HEK293 (cell line): ENCODE data around the gene MRGPRG.

Source experiments
- CTCF ChIA-PET: fragments of 350-600 bp; formaldehyde crosslinking; extraction: SDS; loops from one replicate; lab custom pipeline; 2021; ENCODE audit warnings: antibody characterized with exemption; lab: Yijun Ruan, JAX
- POLR2A ChIA-PET: fragments of 300-600 bp; formaldehyde crosslinking; extraction: SDS; loops from one replicate; lab custom pipeline; 2020; ENCODE audit warnings: antibody characterized with exemption, inconsistent platforms; lab: Yijun Ruan, JAX
- H3K27ac ChIP-seq: fragments of 200-500 bp; sonication (Bioruptor generic); 2 replicates; pipeline ENCODE4 v1.5.1; 2014; ENCODE audit warnings: low read depth, low read length, control low read depth, inconsistent platforms; ENCODE audit errors: extremely low read depth
- H3K36me3 ChIP-seq, 2 experiments: fragments of 200-500 bp in 1 of 2; sonication (Bioruptor generic) in 1 of 2; 1 replicate in 1 of 2; 2 replicates in 1 of 2; pipeline ENCODE4 v1.5.1; 2014 to 2017; ENCODE audit warnings: inconsistent platforms in 2 of 2, low read length in 2 of 2; ENCODE audit not compliant: control insufficient read depth in 2 of 2, insufficient read depth in 1 of 2
- H3K4me1 ChIP-seq: fragments of 200-500 bp; sonication (Bioruptor generic); 2 replicates; pipeline ENCODE4 v1.5.1; 2014; ENCODE audit warnings: mild to moderate bottlenecking, low read length, inconsistent platforms; ENCODE audit not compliant: control insufficient read depth, insufficient read depth
- H3K4me3 ChIP-seq: 2 replicates; pipeline ENCODE4 v1.5.1; 2011; ENCODE audit warnings: low read depth, mild to moderate bottlenecking, control low read depth, low read length, moderate library complexity
- H3K9me3 ChIP-seq: fragments of 200-500 bp; sonication (Bioruptor generic); 2 replicates; pipeline ENCODE4 v1.5.1; 2014; ENCODE audit warnings: low read depth, low read length, inconsistent platforms; ENCODE audit not compliant: control insufficient read depth, insufficient read depth
- EGR2 ChIP-seq: fragments of 450-650 bp; formaldehyde crosslinking; IDR thresholded peaks from 2 replicates; pipeline ENCODE4 v1.5.1; 2016; ENCODE audit warnings: low read depth, missing biosample characterization, missing genetic modification characterization
- GLIS1 ChIP-seq: fragments of 450-650 bp; formaldehyde crosslinking; IDR thresholded peaks from 2 replicates; pipeline ENCODE4 v1.5.1; 2016; ENCODE audit warnings: missing biosample characterization, missing genetic modification characterization
- HOXA7 ChIP-seq: sonication (generic); formaldehyde crosslinking; IDR thresholded peaks from 2 replicates; pipeline ENCODE4 v1.8.1; 2022; ENCODE audit warnings: missing genetic modification reagents, borderline replicate concordance
- RBAK ChIP-seq: fragments of 450-650 bp; formaldehyde crosslinking; IDR thresholded peaks from 2 replicates; pipeline ENCODE4 v1.5.1; 2016; ENCODE audit warnings: missing biosample characterization, missing genetic modification characterization
- ZBTB1 ChIP-seq: fragments of 450-650 bp; formaldehyde crosslinking; IDR thresholded peaks from 2 replicates; pipeline ENCODE4 v1.5.1; 2016; ENCODE audit warnings: missing biosample characterization, missing genetic modification characterization
- ZBTB17 ChIP-seq: fragments of 450-650 bp; formaldehyde crosslinking; IDR thresholded peaks from 2 replicates; pipeline ENCODE4 v1.5.1; 2016; ENCODE audit warnings: missing biosample characterization, missing genetic modification characterization
- ZFHX2 ChIP-seq: fragments of 450-650 bp; formaldehyde crosslinking; conservative IDR thresholded peaks from 2 replicates; pipeline ENCODE4 v1.5.1; 2016; ENCODE audit warnings: missing biosample characterization, missing genetic modification characterization
- ZNF184 ChIP-seq: fragments of 450-650 bp; IDR thresholded peaks from 2 replicates; pipeline ENCODE4 v1.5.1; 2018; ENCODE audit warnings: missing biosample characterization, mild to moderate bottlenecking, missing genetic modification characterization
- ZNF2 ChIP-seq: fragments of 450-650 bp; formaldehyde crosslinking; IDR thresholded peaks from 2 replicates; pipeline ENCODE4 v1.5.1; 2016; ENCODE audit warnings: missing biosample characterization, missing genetic modification characterization
- ZNF202 ChIP-seq: fragments of 450-650 bp; formaldehyde crosslinking; IDR thresholded peaks from 2 replicates; pipeline ENCODE4 v1.5.1; 2016; ENCODE audit warnings: missing biosample characterization, missing genetic modification characterization, borderline replicate concordance
- ZNF223 ChIP-seq: fragments of 450-650 bp; formaldehyde crosslinking; IDR thresholded peaks from 2 replicates; pipeline ENCODE4 v1.5.1; 2016; ENCODE audit warnings: missing biosample characterization, missing genetic modification characterization
- ZNF302 ChIP-seq: fragments of 450-650 bp; formaldehyde crosslinking; IDR thresholded peaks from 2 replicates; pipeline ENCODE4 v1.5.1; 2016; ENCODE audit warnings: missing biosample characterization, missing genetic modification characterization, low read depth
- ZNF335 ChIP-seq: fragments of 450-650 bp; formaldehyde crosslinking; conservative IDR thresholded peaks from 2 replicates; pipeline ENCODE4 v1.5.1; 2016; ENCODE audit warnings: missing biosample characterization, missing genetic modification characterization
- ZNF341 ChIP-seq: fragments of 450-650 bp; formaldehyde crosslinking; IDR thresholded peaks from 2 replicates; pipeline ENCODE4; 2016; ENCODE audit warnings: low read depth, missing biosample characterization, missing genetic modification characterization
- ZNF423 ChIP-seq: fragments of 450-650 bp; formaldehyde crosslinking; IDR thresholded peaks from 2 replicates; pipeline ENCODE4 v1.5.1; 2016; ENCODE audit warnings: missing biosample characterization, missing genetic modification characterization
- ZNF530 ChIP-seq: fragments of 450-650 bp; formaldehyde crosslinking; IDR thresholded peaks from 2 replicates; pipeline ENCODE4 v1.5.1; 2016; ENCODE audit warnings: low read depth, missing biosample characterization, missing genetic modification characterization
- ZXDB ChIP-seq: fragments of 450-650 bp; formaldehyde crosslinking; IDR thresholded peaks from 2 replicates; pipeline ENCODE4 v1.5.1; 2016; ENCODE audit warnings: missing biosample characterization, missing genetic modification characterization
- TF ChIP-seq, protein P1 (sequence below): fragments of 450-650 bp; IDR thresholded peaks from 2 replicates; pipeline ENCODE4 v1.5.1; 2018; ENCODE audit warnings: missing biosample characterization, mild to moderate bottlenecking, missing genetic modification characterization
- TF ChIP-seq, protein P2 (sequence below): fragments of 450-650 bp; formaldehyde crosslinking; IDR thresholded peaks from 2 replicates; pipeline ENCODE4 v1.5.1; 2016; ENCODE audit warnings: missing biosample characterization, missing genetic modification characterization

MRGPRG gene

DNA sequence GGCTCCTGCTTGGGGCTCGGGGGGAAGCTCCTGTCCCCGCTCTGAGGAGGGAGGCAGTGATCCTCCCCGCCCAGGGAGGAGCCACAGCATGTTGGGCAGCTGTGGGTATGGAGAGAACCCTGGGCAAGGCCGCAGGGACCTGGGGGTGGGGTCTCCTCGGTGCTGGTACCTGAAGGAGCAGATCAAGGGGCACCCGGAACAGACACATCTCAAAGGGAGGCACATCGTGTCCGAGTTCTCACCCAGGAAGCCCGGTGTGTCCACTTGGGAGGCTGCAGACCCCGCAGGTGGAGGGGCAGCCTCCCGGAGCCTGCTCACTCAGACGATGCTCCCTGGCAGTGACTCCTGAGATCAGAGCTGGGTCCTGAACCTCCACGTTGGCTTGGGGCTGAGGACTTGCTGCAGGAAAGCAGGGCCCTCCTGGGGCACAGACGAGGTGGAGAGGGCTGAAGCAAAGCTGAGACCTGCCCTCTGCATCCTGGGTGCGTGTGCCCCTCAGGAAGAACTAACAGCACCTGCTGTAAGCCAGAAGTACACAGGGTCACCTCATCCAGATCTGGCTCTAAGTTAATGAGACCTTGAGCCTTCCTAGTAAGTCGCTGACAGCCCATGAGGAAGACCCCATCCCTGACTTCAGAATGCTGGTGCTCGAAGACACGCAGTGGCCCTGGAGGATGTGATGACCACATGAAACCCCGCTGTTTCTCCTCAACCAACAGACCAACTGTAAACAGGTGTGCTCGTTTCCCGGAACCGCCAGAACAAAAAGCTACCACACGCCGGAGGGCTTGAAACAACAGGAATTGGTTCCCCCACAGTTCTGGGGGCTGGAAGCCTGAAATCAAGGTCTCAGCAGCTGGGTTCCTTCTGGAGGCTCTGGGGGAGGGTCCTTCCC, 47.6 kb downstream of the MRGPRG start:
- no peaks in the 10 kb centered on the region for H3K36me3 ChIP-seq
- ChIA-PET POLR2A (no interaction called here), CTCF (no interaction called here)
- TF ChIP-seq ZNF223 (tag by site-specific recombination), result no peak
- TF ChIP-seq ZXDB (tag by site-specific recombination), result no peak
- no peak for TF ChIP-seq ZNF530 (tag by site-specific recombination)
- TF ChIP-seq, protein P1, sequence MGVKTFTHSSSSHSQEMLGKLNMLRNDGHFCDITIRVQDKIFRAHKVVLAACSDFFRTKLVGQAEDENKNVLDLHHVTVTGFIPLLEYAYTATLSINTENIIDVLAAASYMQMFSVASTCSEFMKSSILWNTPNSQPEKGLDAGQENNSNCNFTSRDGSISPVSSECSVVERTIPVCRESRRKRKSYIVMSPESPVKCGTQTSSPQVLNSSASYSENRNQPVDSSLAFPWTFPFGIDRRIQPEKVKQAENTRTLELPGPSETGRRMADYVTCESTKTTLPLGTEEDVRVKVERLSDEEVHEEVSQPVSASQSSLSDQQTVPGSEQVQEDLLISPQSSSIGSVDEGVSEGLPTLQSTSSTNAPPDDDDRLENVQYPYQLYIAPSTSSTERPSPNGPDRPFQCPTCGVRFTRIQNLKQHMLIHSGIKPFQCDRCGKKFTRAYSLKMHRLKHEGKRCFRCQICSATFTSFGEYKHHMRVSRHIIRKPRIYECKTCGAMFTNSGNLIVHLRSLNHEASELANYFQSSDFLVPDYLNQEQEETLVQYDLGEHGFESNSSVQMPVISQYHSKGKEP (tag by site-specific recombination), result no peak
- no peak for TF ChIP-seq ZNF302 (tag by site-specific recombination)
- no peak for TF ChIP-seq HOXA7 (CRISPR knock-in tag)
- no peak for TF ChIP-seq ZFHX2 (tag by site-specific recombination)
- no peak for TF ChIP-seq ZNF202 (tag by site-specific recombination)
- TF ChIP-seq EGR2 (tag by site-specific recombination), result no peak
- TF ChIP-seq ZNF2 (tag by site-specific recombination), result no peak
- TF ChIP-seq, protein P2, sequence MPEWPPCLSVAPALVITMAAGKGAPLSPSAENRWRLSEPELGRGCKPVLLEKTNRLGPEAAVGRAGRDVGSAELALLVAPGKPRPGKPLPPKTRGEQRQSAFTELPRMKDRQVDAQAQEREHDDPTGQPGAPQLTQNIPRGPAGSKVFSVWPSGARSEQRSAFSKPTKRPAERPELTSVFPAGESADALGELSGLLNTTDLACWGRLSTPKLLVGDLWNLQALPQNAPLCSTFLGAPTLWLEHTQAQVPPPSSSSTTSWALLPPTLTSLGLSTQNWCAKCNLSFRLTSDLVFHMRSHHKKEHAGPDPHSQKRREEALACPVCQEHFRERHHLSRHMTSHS, result no peak
- no peak for TF ChIP-seq ZNF341 (tag by site-specific recombination)
- TF ChIP-seq ZBTB1 (tag by site-specific recombination), result no peak
- no peaks in the 10 kb centered on the region for H3K4me1 ChIP-seq
- H3K9me3 ChIP-seq, result no peaks in the 10 kb centered on the region
- H3K27ac ChIP-seq, result no peak overlapping the region
- no peak overlapping the region for H3K4me3 ChIP-seq

DNA sequence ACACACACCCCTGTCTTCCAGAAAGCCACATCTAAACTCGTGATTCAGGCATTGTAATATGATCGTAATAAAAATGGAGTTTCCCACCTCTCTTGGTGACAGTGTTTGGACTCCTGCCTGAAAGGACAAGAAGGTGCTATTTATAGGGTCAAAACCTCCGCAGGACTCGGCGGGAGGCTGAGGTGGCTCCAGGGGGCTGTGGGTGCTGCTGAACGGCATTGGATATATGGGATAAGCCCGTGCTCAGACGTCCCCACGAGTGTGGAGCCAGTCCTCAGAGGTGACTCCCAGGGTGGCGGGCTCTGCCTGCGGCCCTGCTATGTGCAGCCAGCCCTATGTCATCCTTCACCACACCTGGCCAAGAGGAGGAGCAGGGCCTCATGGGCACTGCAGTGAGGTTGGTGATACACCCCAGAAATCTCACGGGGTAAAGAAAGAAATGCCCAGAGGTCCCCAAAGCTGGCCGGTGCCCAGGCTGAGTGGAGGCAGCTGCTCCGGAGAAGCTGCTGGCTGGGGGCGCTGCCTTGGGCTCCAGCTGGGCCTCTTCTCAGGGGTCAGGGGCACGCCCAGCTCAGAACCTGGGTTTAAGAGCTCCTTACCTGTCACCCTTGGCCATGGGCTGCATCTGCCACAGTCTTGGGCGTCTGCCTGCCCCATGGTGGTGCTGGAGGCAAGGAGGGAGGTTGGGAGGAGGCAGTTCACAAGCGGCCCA, 48.4 kb downstream of the MRGPRG start:
- Histone ChIP-seq H3K4me1 (no peaks in the 10 kb centered on the region), H3K9me3 (no peaks in the 10 kb centered on the region), H3K27ac (no peak overlapping the region), H3K36me3 (no peaks in the 10 kb centered on the region), H3K4me3 (no peak overlapping the region)
- ChIA-PET POLR2A (interaction anchor here (0.5 kb wide), 1 partner anchor 16 kb away, joined by 3 read pairs; no protein-coding TSS in a partner anchor), CTCF (no interaction called here)
- TF ChIP-seq EGR2 (tag by site-specific recombination), result peak; percentile 67; the same call in 1 of the 2 replicates
- no peak for TF ChIP-seq RBAK (tag by site-specific recombination)
- TF ChIP-seq GLIS1 (tag by site-specific recombination), result peak; percentile 94
- TF ChIP-seq ZBTB17, result 0 out of 2 replicates have a peak, but pooled peaks have one; percentile 2
- peak; percentile 5; the same call in 1 of the 2 replicates for TF ChIP-seq ZNF335 (tag by site-specific recombination)
- TF ChIP-seq ZNF184 (tag by site-specific recombination), result no peak
- peak; percentile 23; the same call in 1 of the 2 replicates for TF ChIP-seq ZNF423 (tag by site-specific recombination)
